HG03571 (cell line): Measurements from ENCODE around the gene BCL10.
"Not testable (repeated sequence)": the region's sequence is repeated elsewhere in the genome, so short reads cannot be mapped to it uniquely, and the experiment has no call there.

ENCODE experiments used
- ATAC-seq: cut with Tn5 transposase; IDR thresholded peaks from one replicate; pipeline ENCODE4 v1.9.1; 2021; ENCODE audit not compliant: unreplicated experiment

BCL10 gene

DNA sequence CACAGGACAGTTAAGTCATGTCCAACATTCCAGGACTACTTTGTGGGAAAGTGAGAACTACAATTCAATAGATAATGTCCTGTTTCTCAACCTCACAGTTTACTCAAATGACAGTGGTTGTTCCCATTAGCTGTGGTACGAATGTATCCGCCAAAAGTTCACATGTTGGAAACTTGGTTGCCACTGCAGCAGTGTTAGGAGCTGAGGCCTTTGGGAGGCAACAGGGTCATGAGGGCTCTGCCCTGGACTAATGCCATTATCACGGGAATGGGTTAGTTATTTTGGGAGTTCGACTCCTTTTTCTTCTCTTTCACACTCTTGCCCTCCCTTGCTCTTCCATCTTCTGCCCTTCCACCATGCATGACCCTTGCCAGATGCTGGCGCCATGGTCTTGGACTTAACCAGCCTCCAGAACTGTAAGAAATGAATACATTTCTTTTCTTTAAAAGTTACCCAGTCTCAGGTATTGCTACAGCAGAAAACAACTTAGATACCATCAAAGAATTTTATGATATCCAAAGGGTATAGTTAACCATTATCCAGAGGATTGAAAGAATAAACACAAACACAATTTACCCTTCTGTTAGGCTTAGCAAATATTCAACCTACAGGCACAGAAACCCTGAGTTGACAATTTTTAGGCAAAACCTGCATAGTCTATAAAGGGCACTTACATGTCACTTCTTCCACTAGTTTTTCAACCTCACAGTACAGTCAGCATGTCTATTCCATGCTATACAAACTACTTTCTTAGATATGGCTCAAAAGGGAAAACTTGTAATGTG lies 7.4 kb downstream of the BCL10 start:
- ATAC-seq = no peak

- no peak for ATAC-seq
Measured at GRCh38 chr1:85267313-85267712, 9.1 kb downstream of the BCL10 start.

- no peak for ATAC-seq
Measured at GRCh38 chr1:85264150-85264549, 12.3 kb downstream of the BCL10 start.

DNA sequence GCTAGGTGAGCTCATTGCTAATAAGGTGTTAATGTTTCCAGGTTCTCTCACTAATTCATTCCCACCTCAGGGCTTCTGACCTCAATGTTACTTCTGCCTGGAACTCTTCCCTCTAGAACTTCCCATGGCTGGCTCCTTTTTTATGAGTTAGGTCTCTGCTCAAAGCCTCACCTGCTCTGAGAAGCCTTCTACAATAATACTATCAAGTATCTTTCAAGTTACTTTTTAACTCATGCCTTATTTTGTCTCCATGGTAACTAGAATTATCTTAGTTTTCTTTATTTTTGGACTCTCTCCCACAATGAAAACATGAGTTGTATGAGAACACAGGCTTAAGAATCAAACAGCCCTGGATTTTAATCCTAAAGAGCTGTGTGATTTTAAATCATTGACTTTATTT lies 13.4 kb downstream of the BCL10 start:
- no peak for ATAC-seq

DNA sequence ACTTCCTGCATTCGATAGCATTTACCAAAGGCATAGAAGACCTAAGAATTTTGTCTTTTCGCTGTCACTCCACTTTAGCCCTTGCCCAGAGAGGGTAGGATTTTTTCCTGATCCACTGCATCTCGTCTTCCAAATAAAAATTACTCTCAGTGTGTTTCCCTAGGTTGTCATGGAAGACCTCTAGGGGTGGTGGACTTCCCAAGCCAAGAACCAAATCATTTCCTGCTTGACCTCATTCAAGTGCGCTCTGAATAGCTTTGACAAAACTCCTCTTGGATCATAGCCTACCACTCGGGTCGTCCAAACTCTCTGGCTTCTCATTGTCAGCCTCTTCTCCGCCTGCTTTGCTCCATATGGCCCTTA lies 16.5 kb downstream of the BCL10 start:
- no peak for ATAC-seq

- ATAC-seq = peak; percentile 99
Measured at GRCh38 chr1:85259118-85259911, 17.1 kb downstream of the BCL10 start, which contains the start of gene C1orf52. Gene C1orf52, minus strand, starts transcription at chr1:85259662. Its CDS starts 29 bp downstream, at chr1:85259633.

- ATAC-seq = no peak
Measured at GRCh38 chr1:85258536-85259117, 17.8 kb downstream of the BCL10 start.

DNA sequence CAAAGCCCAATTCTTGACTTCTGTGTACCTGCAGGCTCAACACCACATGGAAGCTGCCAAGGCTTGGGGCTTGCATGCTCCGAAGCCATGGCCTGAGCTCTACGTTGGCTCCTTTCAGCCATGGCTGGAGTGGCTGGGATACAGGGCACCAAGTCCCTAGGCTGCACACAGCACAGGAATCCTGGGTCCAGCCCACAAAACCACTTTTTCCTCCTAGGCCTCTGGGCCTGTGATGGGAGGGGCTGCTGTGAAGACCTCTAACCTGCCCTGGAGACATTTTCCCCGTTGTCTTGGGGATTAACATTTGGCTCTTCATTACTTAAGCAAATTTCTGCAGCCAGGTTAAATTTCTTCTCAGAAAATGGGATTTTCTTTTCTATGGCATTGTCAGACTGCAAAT lies 27.4 kb downstream of the BCL10 start:
- not testable (repeated sequence) for ATAC-seq

GRCh38 chr1:85245891-85246290 lies 30.5 kb downstream of the BCL10 start:
- no peak for ATAC-seq

DNA sequence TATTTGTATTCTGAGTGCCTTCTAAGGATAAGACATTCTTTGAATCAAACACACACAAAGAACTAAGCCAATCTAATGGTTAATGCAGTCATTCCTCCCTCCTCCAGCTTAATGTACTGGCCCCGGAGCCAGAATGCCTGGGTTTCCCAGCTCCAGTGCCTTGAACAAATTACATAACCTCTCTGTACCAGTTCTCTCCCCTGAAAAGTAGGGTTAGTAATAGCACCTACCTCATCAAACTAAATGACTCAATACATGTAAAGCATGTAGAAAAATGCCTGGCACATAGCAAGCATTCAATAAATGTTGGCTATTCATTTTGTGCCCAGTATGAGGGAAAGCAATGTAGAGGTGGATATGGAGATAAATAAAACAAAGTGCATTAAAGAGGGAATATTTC lies 31.0 kb downstream of the BCL10 start:
- no peak for ATAC-seq

GRCh38 chr1:85244271-85245061 lies 32.0 kb downstream of the BCL10 start:
- ATAC-seq = no peak

DNA sequence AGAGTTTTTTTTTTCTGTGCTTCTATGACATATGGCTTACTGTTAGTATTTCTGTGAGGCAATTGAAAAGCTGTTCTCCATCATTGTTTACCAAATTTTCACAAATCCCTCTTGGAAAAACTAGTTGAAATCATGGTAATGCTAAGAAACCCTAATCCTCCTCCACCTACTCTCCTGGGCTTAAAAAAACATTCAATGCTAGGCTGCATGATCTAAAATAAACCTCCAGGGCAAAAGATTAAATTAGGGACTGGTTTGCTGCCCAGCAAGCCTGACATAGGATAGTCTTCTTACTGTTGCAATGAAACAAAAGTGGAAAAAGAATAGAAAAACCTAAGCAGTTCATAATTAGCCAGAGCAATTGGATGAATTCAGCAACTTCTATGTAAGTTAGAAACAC lies 33.1 kb downstream of the BCL10 start:
- ATAC-seq = no peak

DNA sequence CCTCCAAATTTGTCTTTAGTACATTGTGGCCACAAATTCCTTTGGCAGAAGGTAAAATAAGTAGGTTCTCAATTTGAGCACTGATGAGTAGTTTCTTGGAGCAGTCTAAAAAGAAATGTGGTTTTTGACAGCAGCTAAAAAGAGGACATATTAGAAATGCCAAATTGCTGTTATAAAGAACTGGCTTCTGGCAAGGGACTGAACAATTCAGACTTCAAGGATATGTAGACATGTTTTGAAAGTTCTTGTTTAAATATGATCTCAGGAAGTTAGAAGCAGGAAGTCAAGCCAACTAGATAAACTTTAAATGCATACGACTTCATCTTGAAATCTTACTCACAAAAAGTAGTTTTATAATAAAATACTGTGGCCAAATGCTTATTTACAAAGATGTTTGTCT lies 35.8 kb downstream of the BCL10 start:
- no peak for ATAC-seq

- no peak for ATAC-seq
Measured at GRCh38 chr1:85240174-85240601, 36.2 kb downstream of the BCL10 start.

DNA sequence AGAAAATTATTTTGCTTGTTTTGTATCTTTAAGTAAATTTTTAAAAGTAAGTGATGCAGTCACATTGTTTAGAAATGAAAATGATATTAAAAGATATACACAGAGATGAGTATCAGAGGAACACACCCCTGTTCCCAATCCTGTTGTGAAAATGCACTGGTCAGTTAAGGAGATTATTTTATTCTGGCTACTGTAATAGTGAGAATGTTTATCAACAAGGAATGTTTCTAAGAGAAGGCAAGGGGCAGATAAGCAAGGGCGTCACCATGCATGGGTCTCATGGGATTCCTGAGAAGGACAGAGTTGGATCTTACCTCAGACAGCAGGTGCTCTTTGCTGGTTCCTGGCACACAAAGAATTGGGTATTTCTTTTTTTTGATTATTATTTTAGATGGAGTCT lies 38.8 kb downstream of the BCL10 start:
- ATAC-seq = no peak

GRCh38 chr1:85230305-85230977 lies 46.0 kb downstream of the BCL10 start:
- ATAC-seq = no peak

- no peak for ATAC-seq
Measured at GRCh38 chr1:85229574-85230097, 46.8 kb downstream of the BCL10 start.

GRCh38 chr1:85228972-85229371 lies 47.5 kb downstream of the BCL10 start:
- no peak for ATAC-seq

GRCh38 chr1:85225624-85226380 lies 50.6 kb downstream of the BCL10 start:
- no peak for ATAC-seq
